ENCODE measurements around the gene CAT.

The CAT gene

DNA sequence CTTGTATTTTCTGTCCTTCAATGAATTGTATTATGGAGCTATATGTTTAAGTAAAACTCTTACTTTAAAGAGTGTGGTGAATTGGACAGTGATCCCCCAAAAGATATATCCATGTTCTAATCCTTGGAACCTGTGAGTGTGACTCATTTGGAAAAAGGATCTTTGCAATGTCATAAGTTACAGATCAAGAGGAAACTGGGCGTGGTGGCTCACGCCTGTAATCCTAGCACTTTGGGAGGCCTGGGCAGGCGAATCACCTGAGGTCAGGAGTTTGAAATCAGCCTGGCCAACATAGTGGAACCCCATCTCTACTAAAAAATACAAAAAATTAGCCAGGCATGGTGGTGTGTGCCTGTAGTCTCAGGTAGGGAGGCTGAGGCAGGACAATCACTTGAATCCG is 38.1 kb downstream of the CAT start:
- Histone ChIP-seq H3K27ac (no peak overlapping the region), H3K9me3 (replicated peaks in 1 of 11) (no peaks in the 10 kb centered on the region)

DNA sequence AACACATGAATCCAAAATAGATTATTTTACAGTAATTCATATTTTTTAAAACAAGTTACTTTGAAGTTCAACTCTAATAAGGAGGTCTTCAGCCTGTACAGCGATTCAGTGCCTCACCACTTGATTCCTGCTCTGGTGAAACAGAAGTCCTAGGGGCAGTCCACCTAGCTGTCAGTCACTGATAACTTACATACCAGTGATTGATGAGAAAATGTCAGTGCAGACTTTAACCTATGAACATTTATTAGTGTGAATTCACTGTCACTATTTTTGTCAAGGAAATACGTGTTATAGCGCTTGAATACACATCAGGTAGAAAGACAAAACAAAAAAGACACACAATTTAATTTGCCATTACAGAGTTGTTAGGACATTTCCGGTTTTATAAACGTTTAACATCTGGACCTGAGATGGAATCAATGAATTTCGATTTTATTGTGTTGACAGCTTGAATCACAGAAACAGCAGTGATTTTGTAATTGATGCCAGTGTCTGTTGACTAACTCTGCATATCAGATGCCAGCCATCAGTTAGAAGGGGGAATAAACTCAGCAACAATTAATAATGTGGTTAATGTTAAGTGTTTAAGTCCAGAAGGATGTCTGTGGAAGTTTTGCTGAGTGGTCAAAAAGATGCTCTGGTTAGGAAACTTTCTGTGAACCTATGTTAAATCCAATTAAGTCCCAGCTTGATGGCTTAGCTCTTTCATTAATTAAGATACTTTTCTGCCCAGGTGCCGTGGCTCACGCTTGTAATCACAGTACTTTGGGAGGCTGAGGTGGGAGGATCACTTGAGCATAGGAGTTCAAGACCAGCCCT is 40.3 kb downstream of the CAT start:
- H3K27me3 ChIP-seq: no peaks in the 10 kb centered on the region
- no peak overlapping the region for H3K9ac ChIP-seq
- no peaks in the 10 kb centered on the region for H3K9me3 ChIP-seq (replicated peaks in 1 of 11)
- H3K4me1 ChIP-seq: no peaks in the 10 kb centered on the region
- TF ChIP-seq Cebpa-rat (IDR thresholded peaks at IDR 0.05): no peak
- no peak overlapping the region for H3K27ac ChIP-seq
- no peak overlapping the region for H3K4me2 ChIP-seq
- H4K20me1 ChIP-seq: no peaks in the 10 kb centered on the region
- H3K4me3 ChIP-seq: no peak overlapping the region
- H3K36me3 ChIP-seq: peaks cover 0 to 9% (median 5%) of the 10 kb centered on the region in 11 experiments; a peak in 11 of 22 replicates

More for the DNA sequence above, 38.1 kb downstream of the CAT start:
- Histone ChIP-seq H3K27me3 (no peaks in the 10 kb centered on the region), H3K9ac (no peak overlapping the region), H3K4me2 (no peak overlapping the region), H3K36me3 (peaks cover 15 to 31% (median 24%) of the 10 kb centered on the region in 11 experiments), H3K4me1 (no peaks in the 10 kb centered on the region), H4K20me1 (no peaks in the 10 kb centered on the region), H3K4me3 (no peak overlapping the region)
- TF ChIP-seq Cebpa-rat (IDR thresholded peaks at IDR 0.05): no peak

DNA sequence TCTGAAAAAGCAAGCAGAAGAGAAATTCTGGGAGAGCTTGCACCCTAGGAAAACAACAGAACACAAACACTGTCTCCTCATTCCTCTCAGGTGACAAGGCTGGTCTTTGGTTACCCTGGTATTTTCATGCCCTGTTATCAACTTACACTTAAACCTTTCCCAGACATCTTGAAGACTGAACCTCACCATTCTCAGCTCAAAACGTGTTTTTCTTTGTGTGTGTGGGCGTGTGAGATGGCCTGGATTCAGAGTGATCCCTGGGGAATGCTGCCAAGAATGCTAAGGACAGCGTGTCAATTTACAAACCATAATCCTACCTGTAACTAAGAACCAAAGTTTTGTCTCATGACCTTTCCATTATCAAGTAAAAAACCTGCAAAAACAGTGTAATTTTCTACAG is 41.6 kb downstream of the CAT start:
- Histone ChIP-seq H3K4me2 (no peak overlapping the region), H3K27ac (no peak overlapping the region), H3K4me1 (no peaks in the 10 kb centered on the region), H3K4me3 (no peak overlapping the region), H3K9ac (no peak overlapping the region), H3K27me3 (no peaks in the 10 kb centered on the region), H4K20me1 (no peaks in the 10 kb centered on the region), H3K36me3 (no peaks in the 10 kb centered on the region), H3K9me3 (replicated peaks in 1 of 11) (no peaks in the 10 kb centered on the region)
- no peak for TF ChIP-seq Cebpa-rat (IDR thresholded peaks at IDR 0.05)

DNA sequence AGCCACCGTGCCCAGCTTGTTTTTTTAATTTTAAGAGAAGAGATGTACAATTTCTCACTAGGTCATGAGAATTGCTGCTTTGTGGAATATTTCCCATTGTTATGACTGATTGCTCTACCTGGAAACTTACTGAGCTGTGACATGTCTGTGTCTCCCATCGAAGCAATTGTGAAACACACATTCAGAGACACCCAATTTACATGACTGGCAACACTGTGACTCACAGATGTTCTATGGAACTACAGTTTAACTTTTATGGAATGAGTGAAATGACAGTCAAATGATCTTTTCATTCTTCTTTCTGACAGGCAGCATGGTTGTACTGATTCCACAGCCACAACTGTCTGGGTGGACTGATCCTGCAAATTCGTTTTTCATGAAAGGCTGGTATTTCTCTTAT is 42.6 kb downstream of the CAT start:
- Histone ChIP-seq H3K27ac (no peak overlapping the region), H3K36me3 (no peaks in the 10 kb centered on the region), H4K20me1 (no peaks in the 10 kb centered on the region), H3K4me1 (no peaks in the 10 kb centered on the region), H3K4me2 (no peak overlapping the region), H3K27me3 (no peaks in the 10 kb centered on the region), H3K9ac (no peak overlapping the region), H3K4me3 (no peak overlapping the region), H3K9me3 (replicated peaks in 1 of 11) (no peaks in the 10 kb centered on the region)
- TF ChIP-seq Cebpa-rat (IDR thresholded peaks at IDR 0.05): no peak

DNA sequence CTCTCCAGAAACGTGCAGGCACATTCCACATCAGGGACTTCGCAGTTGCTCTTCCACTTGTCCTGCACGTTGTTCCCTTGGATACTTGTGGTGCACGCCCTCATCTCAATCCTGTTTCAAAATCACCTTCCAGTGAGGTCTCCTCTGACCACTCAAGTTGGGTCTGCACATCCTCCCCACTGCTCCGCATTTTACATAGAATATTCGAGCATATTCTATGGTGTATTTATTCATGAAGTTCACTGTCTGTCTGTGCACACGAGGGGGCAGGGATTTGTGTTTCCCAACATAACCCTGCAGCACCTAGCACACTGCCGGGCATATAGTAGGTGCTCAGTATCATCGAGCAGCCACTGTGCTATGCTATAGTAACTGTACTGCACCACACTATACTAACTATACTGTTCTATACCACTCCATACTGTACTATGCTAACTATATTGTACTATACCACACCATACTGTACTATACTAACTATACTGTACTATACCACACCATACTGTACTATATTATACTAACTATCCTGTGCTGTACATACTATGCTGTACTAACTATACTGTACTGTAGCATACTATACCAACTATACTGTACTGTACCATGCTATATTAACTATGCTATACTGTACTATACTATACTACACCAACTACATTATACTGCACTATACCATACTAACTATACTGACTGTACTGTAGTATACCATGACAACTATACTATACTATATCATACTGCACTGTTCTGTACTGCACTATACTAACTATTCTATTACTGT is 44.6 kb downstream of the CAT start:
- Histone ChIP-seq H3K4me1 (no peaks in the 10 kb centered on the region), H3K27me3 (no peaks in the 10 kb centered on the region), H3K4me2 (no peak overlapping the region), H3K36me3 (no peaks in the 10 kb centered on the region), H4K20me1 (no peaks in the 10 kb centered on the region), H3K9ac (no peak overlapping the region), H3K4me3 (no peak overlapping the region), H3K9me3 (replicated peaks in 1 of 11) (no peaks in the 10 kb centered on the region), H3K27ac (no peak overlapping the region)
- TF ChIP-seq Cebpa-rat (IDR thresholded peaks at IDR 0.05): no peak

DNA sequence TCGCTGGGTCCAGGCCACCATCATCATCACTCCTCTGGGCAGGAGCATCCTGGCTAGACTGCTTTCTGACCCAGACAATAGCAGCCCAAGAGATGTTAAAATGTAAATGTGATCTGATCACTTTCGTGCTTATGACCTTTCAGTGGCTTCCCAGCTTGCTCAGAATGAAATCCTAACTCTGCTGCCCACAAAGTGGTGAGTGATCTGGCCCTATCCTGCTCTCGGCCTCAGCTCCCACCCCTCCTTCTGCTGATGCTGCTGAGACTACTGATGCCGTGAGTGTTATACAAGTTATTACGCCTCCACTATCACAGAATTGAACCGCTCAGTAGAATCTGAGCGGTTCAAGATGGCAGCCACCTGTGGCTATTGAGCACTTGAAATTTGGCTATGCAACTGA is 48.7 kb downstream of the CAT start:
- Histone ChIP-seq H4K20me1 (no peaks in the 10 kb centered on the region), H3K4me1 (no peaks in the 10 kb centered on the region), H3K9ac (no peak overlapping the region), H3K4me3 (no peak overlapping the region), H3K27me3 (no peaks in the 10 kb centered on the region), H3K27ac (no peak overlapping the region), H3K36me3 (no peaks in the 10 kb centered on the region), H3K9me3 (replicated peaks in 1 of 11) (no peaks in the 10 kb centered on the region), H3K4me2 (no peak overlapping the region)
- no peak for TF ChIP-seq Cebpa-rat (IDR thresholded peaks at IDR 0.05)

DNA sequence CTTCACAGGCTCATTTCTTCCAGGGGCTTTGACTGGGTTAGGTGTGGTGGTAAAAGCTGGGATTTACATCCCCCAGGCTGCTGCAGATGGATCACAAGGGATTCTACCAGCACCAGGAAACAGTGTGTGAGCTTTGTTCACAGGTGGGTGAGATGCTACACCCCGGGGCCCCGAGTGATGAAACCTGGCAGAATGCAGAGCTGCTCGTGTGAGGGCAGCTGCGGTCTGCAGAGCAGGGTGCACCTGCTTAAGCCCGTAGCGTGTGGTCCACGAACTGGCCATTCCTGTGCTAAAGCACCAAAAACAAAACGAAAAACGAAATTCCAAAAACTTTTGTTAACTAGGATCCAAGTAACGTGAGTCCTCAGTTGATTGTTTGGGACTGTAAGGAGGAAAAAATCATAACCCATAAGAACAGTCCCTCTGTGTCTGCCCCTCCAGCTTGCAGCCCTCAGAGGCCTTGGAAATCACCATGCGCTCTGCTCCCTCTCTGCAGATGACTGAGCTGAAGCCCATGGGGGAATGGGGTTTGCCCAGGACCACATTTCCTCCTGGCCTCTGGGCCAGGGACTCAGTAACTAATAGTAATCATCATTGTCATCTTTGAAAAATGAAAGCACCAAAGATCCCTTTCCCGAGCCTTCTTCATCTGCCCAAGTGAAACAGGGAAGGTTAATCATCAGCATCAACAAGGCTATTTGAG is 50.3 kb downstream of the CAT start:
- H3K9me3 ChIP-seq (replicated peaks in 1 of 11): no peaks in the 10 kb centered on the region
- no peak for TF ChIP-seq Cebpa-rat (IDR thresholded peaks at IDR 0.05)
- H3K4me2 ChIP-seq: no peak overlapping the region
- H3K4me1 ChIP-seq: no peaks in the 10 kb centered on the region
- no peaks in the 10 kb centered on the region for H3K27me3 ChIP-seq
- H3K9ac ChIP-seq: no peak overlapping the region
- H4K20me1 ChIP-seq: no peaks in the 10 kb centered on the region
- no peaks in the 10 kb centered on the region for H3K36me3 ChIP-seq
- no peak overlapping the region for H3K27ac ChIP-seq
- H3K4me3 ChIP-seq: no peak overlapping the region

DNA sequence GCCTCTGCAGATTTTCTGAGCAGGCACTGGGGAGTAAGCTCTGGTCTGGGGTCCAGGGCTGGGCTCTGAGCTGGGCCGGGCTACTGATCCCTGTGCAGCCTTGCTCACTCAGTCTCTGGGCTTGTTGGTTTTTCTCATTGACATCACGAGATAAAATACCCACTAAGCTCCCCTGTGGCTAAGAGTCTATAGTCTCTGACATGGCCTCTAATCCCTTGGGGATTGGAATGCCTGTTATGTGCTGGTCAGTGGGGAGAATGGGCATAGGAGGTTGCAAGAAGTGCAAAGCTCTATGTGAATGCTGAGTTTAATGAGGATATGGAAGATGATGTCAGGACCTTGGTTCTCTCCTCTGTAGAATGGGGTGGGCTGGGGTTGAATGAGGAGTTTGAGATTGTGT is 51.6 kb downstream of the CAT start:
- Histone ChIP-seq H3K4me1 (no peaks in the 10 kb centered on the region), H3K36me3 (no peaks in the 10 kb centered on the region), H4K20me1 (no peaks in the 10 kb centered on the region), H3K9me3 (replicated peaks in 1 of 11) (no peaks in the 10 kb centered on the region), H3K4me3 (no peak overlapping the region), H3K27ac (no peak overlapping the region), H3K4me2 (no peak overlapping the region), H3K9ac (no peak overlapping the region), H3K27me3 (no peaks in the 10 kb centered on the region)
- TF ChIP-seq Cebpa-rat (IDR thresholded peaks at IDR 0.05): no peak

DNA sequence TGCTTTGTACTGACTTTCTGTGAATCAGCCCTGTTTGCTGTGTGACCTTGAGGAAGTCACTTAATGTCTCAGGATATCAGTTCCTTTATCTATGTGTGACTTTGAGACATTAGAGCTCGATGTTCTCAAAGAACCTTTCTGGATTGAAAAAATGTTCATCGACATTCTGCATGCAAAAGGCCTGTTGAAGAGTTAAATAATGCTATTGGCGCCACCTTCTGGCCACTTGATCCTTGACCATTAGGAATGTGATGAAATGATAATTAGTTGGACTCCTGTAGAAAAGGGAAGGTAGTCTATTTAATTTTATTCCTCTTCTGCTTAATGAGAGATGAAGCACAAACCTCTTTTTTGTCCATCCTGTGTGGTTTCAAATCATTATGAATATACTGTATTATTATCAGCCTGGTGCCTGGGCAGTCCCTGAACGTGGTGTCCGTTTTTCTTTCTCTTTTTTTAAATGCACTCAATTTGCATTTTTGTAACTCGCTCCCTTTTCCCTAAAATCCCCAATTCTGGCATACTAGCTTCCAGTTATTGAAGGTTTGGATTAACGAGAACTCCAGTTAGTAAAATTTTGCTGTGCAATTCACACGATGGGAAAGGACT is 54.2 kb downstream of the CAT start:
- Histone ChIP-seq H3K9ac (no peak overlapping the region), H3K4me2 (no peak overlapping the region), H3K27me3 (no peaks in the 10 kb centered on the region), H3K36me3 (no peaks in the 10 kb centered on the region), H3K4me1 (no peaks in the 10 kb centered on the region), H3K9me3 (replicated peaks in 1 of 11) (no peaks in the 10 kb centered on the region), H3K27ac (no peak overlapping the region), H3K4me3 (no peak overlapping the region), H4K20me1 (no peaks in the 10 kb centered on the region)
- TF ChIP-seq Cebpa-rat (IDR thresholded peaks at IDR 0.05): no peak
